A549 (cell line): ENCODE measurements around the gene ERRFI1.

Experiments
- CBX2 ChIP-seq: fragments of 200-600 bp; sonication (generic); IDR thresholded peaks from 2 replicates; pipeline ENCODE4 v1.6.1; 2016; ENCODE audit warnings: low read depth, mild to moderate bottlenecking, borderline replicate concordance
- CEBPB ChIP-seq, 2 experiments: fragments of >200 bp in 1 of 2; sonication (Bioruptor Twin) in 1 of 2; formaldehyde crosslinking in 1 of 2; IDR thresholded peaks; 2 replicates each; pipeline ENCODE4 v1.6.1; 2012 to 2016
- CHD2 ChIP-seq: fragments of 150-350 bp; IDR thresholded peaks from 2 replicates; pipeline ENCODE4 v1.6.1; 2014; ENCODE audit warnings: low read length; ENCODE audit not compliant: partially characterized antibody
- CTCF ChIP-seq: fragments of >200 bp; sonication (Bioruptor Twin); formaldehyde crosslinking; IDR thresholded peaks from 3 replicates; pipeline ENCODE4 v1.5.1; 2016
- MAX ChIP-seq: IDR thresholded peaks from 2 replicates; pipeline ENCODE4 v1.6.1; 2012
- PHF8 ChIP-seq: fragments of 200-600 bp; sonication (generic); IDR thresholded peaks from 2 replicates; pipeline ENCODE4 v1.6.1; 2016; ENCODE audit warnings: low read depth, mild to moderate bottlenecking, antibody characterized with exemption, moderate library complexity, borderline replicate concordance
- POLR2A ChIP-seq: IDR thresholded peaks from 2 replicates; pipeline ENCODE4 v1.6.1; 2012; ENCODE audit warnings: mild to moderate bottlenecking, low read length
- RAD21 ChIP-seq, 2 experiments: fragments of >200 bp in 1 of 2; sonication (Bioruptor Twin) in 1 of 2; formaldehyde crosslinking in 1 of 2; IDR thresholded peaks in 1 of 2; conservative IDR thresholded peaks in 1 of 2; 2 replicates in 1 of 2; 3 replicates in 1 of 2; pipeline ENCODE4 v1.6.1; 2012 to 2018; ENCODE audit warnings: inconsistent platforms in 1 of 2
- RFX5 ChIP-seq: fragments of 450-650 bp; IDR thresholded peaks from 2 replicates; pipeline ENCODE4 v1.7.1; 2014; ENCODE audit warnings: antibody characterized with exemption, mild to moderate bottlenecking, moderate library complexity
- TP53 ChIP-seq: fragments of 250-450 bp; sonication (Bioruptor Pico); IDR thresholded peaks from 2 replicates; pipeline ENCODE4 v1.5.0; 2021; ENCODE audit warnings: mild to moderate bottlenecking, moderate library complexity
- ZFP36 ChIP-seq: fragments of 450-650 bp; IDR thresholded peaks from 2 replicates; pipeline ENCODE4 v1.6.1; 2014; ENCODE audit warnings: borderline replicate concordance; ENCODE audit not compliant: partially characterized antibody

GRCh38 chr1:7971024-7971423 is 55.1 kb downstream of the ERRFI1 start:
- TF ChIP-seq CTCF = no peak
- TF ChIP-seq POLR2A = no peak
- no peak for TF ChIP-seq CHD2
- TF ChIP-seq ZFP36 = no peak
- TF ChIP-seq RAD21 (conservative IDR thresholded peaks at IDR 0.05 in 1 of 2, IDR thresholded peaks at IDR 0.05 in 1 of 2) = no peak
- no peak for TF ChIP-seq PHF8
- no peak for TF ChIP-seq MAX
- TF ChIP-seq TP53 (CRISPR knock-in tag) = no peak
- no peak for TF ChIP-seq RFX5
- TF ChIP-seq CBX2 = no peak
- TF ChIP-seq CEBPB (IDR thresholded peaks at IDR 0.05) = no peak
